ENCODE measurements around the gene CHMP1B.

The CHMP1B gene

DNA sequence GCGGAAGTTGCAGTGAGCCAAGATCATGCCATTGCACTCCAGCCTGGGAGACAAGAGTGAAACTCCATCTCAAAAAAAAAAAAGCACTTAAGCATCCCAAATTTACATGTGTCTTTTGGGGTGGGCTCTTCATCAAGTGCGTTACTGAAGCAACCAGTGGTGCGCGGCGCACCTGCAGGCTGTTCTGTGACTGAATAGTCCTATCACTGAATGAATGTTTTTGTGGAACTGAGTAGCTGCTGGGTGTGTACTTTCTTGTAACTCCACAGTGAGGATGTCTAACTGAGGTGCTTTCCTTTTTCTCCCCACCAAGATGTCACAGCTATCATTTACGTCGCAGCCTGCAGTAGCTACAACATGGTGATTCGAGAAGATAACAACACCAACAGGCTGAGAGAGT lies 17.0 kb downstream of the CHMP1B start:
- 0 out of 2 replicates have a peak, but pooled peaks cover 2% of the 10 kb centered on the region for H3K36me3 ChIP-seq (ENCODE audit: control insufficient read depth, insufficient read depth, low read length)
- H3K27me3 ChIP-seq (ENCODE audit: control insufficient read depth, insufficient read depth, low read length) = no peaks in the 10 kb centered on the region
- H3K27ac ChIP-seq (ENCODE audit: low read depth, low read length) = no peak overlapping the region
- H3K4me3 ChIP-seq (ENCODE audit: low read depth, low read length) = no peak overlapping the region
- H3K4me1 ChIP-seq (ENCODE audit: control insufficient read depth, insufficient read depth, low read length) = peaks cover 6% of the 10 kb centered on the region
- no peak overlapping the region for H3K9ac ChIP-seq (ENCODE audit: low read depth, low read length)
- no peaks in the 10 kb centered on the region for H3K9me3 ChIP-seq (ENCODE audit: control insufficient read depth, insufficient read depth, low read length)

DNA sequence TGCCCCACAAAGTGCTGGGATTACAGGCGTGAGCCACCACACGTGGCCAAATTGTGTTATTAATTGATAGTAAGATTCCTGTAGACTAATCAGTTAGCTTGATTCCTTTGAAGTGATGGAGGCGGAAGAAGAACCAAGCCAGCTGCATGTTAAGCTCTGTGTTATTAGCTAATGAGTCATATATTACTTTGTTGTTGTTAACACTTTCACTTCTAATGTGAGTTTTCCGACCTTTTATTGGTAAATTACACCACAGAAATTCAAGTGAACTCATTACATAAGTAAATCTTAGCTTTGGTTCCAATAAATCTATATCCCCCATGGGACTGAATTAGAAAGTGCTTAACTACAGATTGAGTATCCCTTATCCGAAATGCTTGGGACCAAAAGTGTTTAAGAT lies 20.3 kb downstream of the CHMP1B start:
- no peak overlapping the region for H3K9ac ChIP-seq (ENCODE audit: low read depth, low read length)
- 0 out of 2 replicates have a peak, but pooled peaks cover 2% of the 10 kb centered on the region for H3K36me3 ChIP-seq (ENCODE audit: control insufficient read depth, insufficient read depth, low read length)
- no peaks in the 10 kb centered on the region for H3K9me3 ChIP-seq (ENCODE audit: control insufficient read depth, insufficient read depth, low read length)
- no peak overlapping the region for H3K27ac ChIP-seq (ENCODE audit: low read depth, low read length)
- H3K4me3 ChIP-seq (ENCODE audit: low read depth, low read length) = no peak overlapping the region
- H3K4me1 ChIP-seq (ENCODE audit: control insufficient read depth, insufficient read depth, low read length) = peaks cover 6% of the 10 kb centered on the region
- H3K27me3 ChIP-seq (ENCODE audit: control insufficient read depth, insufficient read depth, low read length) = no peaks in the 10 kb centered on the region

DNA sequence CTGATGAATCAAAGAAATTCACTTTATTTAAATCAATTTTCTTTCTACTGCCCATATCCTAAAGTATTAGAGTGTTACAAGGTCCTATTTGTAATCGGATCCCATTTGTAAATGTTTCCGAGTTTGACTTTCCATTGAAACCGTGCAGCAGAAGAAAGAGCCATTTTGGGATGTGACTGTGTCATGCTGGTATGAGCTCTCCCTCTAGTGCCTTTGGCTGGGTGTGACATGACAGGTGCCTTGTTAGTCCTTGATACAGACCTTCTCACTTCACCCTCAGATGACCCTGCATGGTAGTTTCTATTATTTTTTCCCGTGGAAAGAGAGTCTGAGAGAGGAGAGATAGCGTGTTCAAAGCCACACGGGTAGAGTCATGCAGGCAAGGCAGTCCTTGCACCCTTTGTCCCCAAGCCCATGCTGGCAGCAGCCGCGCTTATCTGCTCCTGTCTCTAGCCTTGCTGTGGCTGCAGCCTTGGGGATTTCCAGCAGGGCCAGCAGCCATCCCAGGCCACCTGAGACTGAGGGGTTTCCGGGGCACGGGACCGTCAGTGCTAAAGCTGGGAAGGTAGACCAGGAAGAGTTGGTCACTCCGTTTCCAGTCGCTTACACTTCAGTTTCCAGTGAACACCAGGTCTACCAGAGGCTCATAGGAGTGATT lies 21.4 kb downstream of the CHMP1B start:
- Histone ChIP-seq H3K27ac (ENCODE audit: low read depth, low read length) (no peak overlapping the region), H3K4me3 (ENCODE audit: low read depth, low read length) (no peak overlapping the region), H3K27me3 (ENCODE audit: control insufficient read depth, insufficient read depth, low read length) (no peaks in the 10 kb centered on the region), H3K9me3 (ENCODE audit: control insufficient read depth, insufficient read depth, low read length) (no peaks in the 10 kb centered on the region), H3K9ac (ENCODE audit: low read depth, low read length) (no peak overlapping the region), H3K4me1 (ENCODE audit: control insufficient read depth, insufficient read depth, low read length) (peaks cover 9% of the 10 kb centered on the region), H3K36me3 (ENCODE audit: control insufficient read depth, insufficient read depth, low read length) (0 out of 2 replicates have a peak, but pooled peaks cover 2% of the 10 kb centered on the region)

DNA sequence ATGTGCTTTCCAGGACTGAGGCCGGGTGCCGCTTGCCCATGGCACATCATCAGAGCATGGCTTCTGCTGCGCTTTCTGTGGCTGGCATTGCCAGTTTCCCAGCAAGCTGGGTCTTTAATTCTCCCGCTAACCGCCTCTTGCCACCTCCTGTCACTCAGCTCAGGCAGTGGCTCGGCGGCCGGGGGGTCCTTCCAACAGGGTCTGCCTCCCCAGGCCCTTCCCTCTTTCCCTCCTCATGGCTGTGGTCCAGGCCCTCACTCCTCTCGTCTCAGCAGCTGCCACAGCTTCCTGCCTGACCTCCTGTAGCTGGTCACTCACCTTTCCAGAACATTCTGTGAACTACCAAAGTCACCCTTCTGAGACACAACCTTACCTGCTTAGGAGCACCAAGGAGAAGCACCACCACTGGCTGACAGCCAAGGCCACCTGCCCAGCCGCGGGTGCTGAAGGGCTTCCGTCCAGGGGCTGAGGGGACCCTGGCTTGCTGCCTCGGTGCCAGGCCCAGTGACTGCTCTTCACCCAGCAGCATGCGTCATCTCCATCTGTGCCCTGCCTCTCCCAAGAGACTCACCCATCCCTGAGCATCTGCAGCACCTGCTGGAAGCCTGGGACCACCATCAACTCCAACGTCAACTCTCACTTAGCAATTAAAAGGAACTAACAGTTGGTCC lies 22.6 kb downstream of the CHMP1B start:
- Histone ChIP-seq H3K4me3 (ENCODE audit: low read depth, low read length) (no peak overlapping the region), H3K27ac (ENCODE audit: low read depth, low read length) (no peak overlapping the region)

DNA sequence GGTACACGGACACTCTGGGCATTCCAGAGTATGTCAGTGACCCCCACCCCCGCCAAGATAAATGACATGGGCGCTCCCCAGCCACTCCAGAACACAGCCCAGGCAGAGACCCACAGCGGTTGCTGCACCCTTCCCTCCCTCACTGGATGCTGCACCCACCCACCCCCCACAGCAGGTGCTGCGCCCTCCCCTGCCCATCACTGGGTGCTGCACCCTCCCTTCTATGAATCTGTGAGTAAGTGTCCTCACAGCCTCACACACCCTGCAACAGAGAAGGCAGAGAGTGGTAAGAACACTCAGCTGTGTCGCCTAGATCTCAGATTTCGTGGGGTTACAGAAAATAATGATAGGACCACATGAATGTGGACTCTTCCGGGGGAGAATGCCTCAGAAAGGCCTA lies 23.5 kb downstream of the CHMP1B start:
- no peaks in the 10 kb centered on the region for H3K36me3 ChIP-seq (ENCODE audit: control insufficient read depth, insufficient read depth, low read length)
- no peak overlapping the region for H3K9ac ChIP-seq (ENCODE audit: low read depth, low read length)
- peaks cover 8% of the 10 kb centered on the region; the same call in 1 of the 2 replicates for H3K4me1 ChIP-seq (ENCODE audit: control insufficient read depth, insufficient read depth, low read length)
- no peaks in the 10 kb centered on the region for H3K27me3 ChIP-seq (ENCODE audit: control insufficient read depth, insufficient read depth, low read length)
- H3K4me3 ChIP-seq (ENCODE audit: low read depth, low read length) = no peak overlapping the region
- H3K9me3 ChIP-seq (ENCODE audit: control insufficient read depth, insufficient read depth, low read length) = no peaks in the 10 kb centered on the region
- H3K27ac ChIP-seq (ENCODE audit: low read depth, low read length) = no peak overlapping the region

More for the DNA sequence above, 22.6 kb downstream of the CHMP1B start:
- H3K27me3 ChIP-seq (ENCODE audit: control insufficient read depth, insufficient read depth, low read length) = no peaks in the 10 kb centered on the region
- no peaks in the 10 kb centered on the region for H3K9me3 ChIP-seq (ENCODE audit: control insufficient read depth, insufficient read depth, low read length)
- peaks cover 8% of the 10 kb centered on the region; the same call in 1 of the 2 replicates for H3K4me1 ChIP-seq (ENCODE audit: control insufficient read depth, insufficient read depth, low read length)
- no peak overlapping the region for H3K9ac ChIP-seq (ENCODE audit: low read depth, low read length)
- H3K36me3 ChIP-seq (ENCODE audit: control insufficient read depth, insufficient read depth, low read length) = 0 out of 2 replicates have a peak, but pooled peaks cover under 1% of the 10 kb centered on the region

DNA sequence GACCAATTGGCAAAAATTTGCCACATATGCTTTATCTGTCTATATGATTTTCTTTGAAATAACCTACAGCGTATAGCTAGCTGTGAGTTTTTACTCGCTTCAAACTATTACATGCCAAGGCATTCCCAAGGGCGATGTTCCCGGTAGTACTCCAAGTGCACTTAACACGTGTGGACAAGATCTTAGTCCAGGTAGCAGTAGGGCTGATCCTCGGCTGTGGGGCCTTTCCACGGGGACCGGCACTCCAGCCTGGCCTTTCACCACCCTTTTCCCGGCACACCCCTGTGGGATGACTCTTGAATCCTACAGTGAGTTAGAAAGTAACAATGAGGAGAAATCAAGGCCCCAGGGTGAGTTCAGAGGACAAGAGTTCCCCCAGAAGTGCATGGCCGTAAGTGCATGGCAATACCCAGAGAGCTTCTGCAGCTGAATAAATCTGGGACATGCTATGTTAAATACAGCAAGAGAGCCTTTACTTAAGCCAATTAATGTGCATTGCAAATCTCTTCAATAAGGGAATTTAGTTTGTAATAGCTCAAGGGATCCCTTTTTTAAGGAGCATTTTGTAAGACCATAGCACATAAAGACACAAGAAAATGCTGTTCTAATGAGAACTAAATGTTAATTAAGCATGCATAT lies 26.4 kb downstream of the CHMP1B start:
- Histone ChIP-seq H3K9ac (ENCODE audit: low read depth, low read length) (no peak overlapping the region), H3K27me3 (ENCODE audit: control insufficient read depth, insufficient read depth, low read length) (no peaks in the 10 kb centered on the region), H3K27ac (ENCODE audit: low read depth, low read length) (no peak overlapping the region), H3K36me3 (ENCODE audit: control insufficient read depth, insufficient read depth, low read length) (no peaks in the 10 kb centered on the region), H3K9me3 (ENCODE audit: control insufficient read depth, insufficient read depth, low read length) (no peaks in the 10 kb centered on the region), H3K4me3 (ENCODE audit: low read depth, low read length) (no peak overlapping the region), H3K4me1 (ENCODE audit: control insufficient read depth, insufficient read depth, low read length) (peaks cover 8% of the 10 kb centered on the region; the same call in 1 of the 2 replicates)

DNA sequence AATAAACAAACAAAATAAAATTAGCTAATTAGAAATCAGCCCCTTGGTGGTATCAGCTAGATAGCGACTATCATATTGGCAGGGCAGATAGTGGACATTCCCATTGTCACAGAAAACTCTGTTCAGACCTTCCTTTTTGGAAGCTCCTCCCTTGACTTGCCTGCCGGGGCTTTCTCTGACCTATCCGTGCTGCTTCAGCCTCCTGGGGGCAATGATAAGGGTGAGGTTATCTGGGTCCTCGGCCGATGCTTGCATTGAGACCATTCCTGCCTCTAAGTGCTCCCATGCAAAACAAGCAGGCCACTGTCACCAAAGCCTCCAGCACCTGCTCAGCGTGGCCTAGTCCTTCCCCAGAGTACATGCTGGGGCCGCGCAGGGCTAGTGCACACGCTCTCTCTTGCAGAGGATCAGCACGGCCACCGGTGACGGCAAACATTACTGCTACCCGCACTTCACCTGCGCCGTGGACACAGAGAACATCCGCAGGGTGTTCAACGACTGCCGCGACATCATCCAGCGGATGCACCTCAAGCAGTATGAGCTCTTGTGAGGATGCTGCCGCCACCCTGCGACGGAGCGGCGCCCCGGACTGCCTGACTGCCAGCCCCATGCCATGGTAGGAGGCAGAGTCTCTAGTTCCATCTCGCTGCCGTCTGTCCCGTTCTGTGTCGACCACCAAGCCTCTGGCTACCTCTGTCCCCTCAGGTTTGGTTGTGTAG lies 29.5 kb downstream of the CHMP1B start:
- H3K4me3 ChIP-seq (ENCODE audit: low read depth, low read length) = no peak overlapping the region

DNA sequence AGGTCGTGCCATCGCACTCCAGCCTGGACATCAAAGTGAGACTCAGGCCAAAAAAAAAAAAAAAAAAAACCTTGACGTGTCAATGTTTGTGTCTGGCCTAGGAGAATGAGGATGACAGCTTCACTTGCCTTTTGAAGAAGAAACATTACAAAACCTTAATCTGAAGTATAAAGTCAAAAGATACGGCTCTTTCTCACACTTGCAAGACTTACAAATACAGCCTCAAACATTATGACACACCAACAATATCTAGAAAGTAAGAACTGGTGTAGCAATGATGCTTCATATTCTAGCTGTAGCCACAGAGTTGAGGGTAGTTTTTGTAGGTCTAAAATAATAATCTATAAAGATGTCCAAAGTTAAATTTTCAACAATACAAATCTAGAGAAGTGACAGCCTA lies 31.4 kb downstream of the CHMP1B start:
- no peak overlapping the region for H3K27ac ChIP-seq (ENCODE audit: low read depth, low read length)
- no peaks in the 10 kb centered on the region for H3K9me3 ChIP-seq (ENCODE audit: control insufficient read depth, insufficient read depth, low read length)
- H3K27me3 ChIP-seq (ENCODE audit: control insufficient read depth, insufficient read depth, low read length) = no peaks in the 10 kb centered on the region
- peaks cover 11% of the 10 kb centered on the region for H3K36me3 ChIP-seq (ENCODE audit: control insufficient read depth, insufficient read depth, low read length)
- H3K4me3 ChIP-seq (ENCODE audit: low read depth, low read length) = no peak overlapping the region
- H3K4me1 ChIP-seq (ENCODE audit: control insufficient read depth, insufficient read depth, low read length) = peaks cover 8% of the 10 kb centered on the region; the same call in 1 of the 2 replicates
- H3K9ac ChIP-seq (ENCODE audit: low read depth, low read length) = no peak overlapping the region

More for the DNA sequence above, 29.5 kb downstream of the CHMP1B start:
- H3K4me1 ChIP-seq (ENCODE audit: control insufficient read depth, insufficient read depth, low read length) = peaks cover 8% of the 10 kb centered on the region; the same call in 1 of the 2 replicates
- H3K27ac ChIP-seq (ENCODE audit: low read depth, low read length) = no peak overlapping the region
- H3K9me3 ChIP-seq (ENCODE audit: control insufficient read depth, insufficient read depth, low read length) = no peaks in the 10 kb centered on the region
- H3K36me3 ChIP-seq (ENCODE audit: control insufficient read depth, insufficient read depth, low read length) = peaks cover 11% of the 10 kb centered on the region
- H3K27me3 ChIP-seq (ENCODE audit: control insufficient read depth, insufficient read depth, low read length) = no peaks in the 10 kb centered on the region
- no peak overlapping the region for H3K9ac ChIP-seq (ENCODE audit: low read depth, low read length)

DNA sequence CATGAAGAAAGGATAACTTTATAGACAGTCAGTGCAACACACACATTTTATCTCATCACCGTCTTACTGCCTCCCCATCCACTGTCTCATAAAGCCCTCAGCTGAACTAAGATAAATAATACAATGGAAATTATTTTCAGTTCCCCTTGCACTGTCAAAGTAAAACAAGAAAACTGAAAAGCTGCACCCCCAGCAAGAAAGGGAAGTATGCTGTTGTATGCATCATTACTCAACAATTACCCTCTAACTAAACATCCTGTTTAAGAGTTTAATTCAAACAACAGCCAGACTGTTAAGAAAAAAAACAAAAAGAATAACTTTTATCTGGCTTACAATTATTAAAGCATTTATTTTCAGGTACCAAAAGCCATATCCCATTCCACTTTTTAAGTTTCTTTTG lies 31.9 kb downstream of the CHMP1B start:
- Histone ChIP-seq H3K27ac (ENCODE audit: low read depth, low read length) (no peak overlapping the region), H3K27me3 (ENCODE audit: control insufficient read depth, insufficient read depth, low read length) (no peaks in the 10 kb centered on the region), H3K4me3 (ENCODE audit: low read depth, low read length) (no peak overlapping the region)

DNA sequence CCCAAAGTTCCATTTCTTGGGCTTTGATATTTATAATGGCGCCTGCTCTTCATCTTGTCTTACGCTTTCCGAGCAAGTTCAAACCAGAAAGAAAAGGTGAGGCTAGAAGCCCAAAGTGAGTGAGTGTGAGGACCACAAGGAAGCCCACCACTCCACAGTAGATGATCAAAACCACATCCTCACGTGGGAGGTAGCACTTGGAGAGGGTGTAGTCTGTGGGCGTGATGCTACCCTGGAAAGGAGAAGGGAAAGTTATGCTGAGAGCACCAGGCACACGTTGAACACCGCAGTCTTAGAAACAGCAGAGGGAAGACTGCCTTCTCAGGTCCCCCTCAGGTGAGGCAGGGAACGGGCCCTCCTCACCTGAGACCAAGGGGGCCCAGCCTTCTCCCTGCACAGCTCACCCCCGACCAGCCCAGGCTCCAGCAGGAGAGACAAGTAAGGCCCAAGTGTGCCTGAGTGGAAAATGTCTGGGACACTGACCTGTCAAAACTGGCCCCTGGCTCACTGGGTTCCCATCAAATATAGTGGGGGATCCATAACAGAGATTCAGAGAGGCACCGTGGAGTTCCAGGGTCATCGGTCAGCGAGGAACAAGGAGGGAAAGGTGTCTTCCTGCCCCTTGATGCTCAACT lies 33.3 kb downstream of the CHMP1B start:
- H3K4me1 ChIP-seq (ENCODE audit: control insufficient read depth, insufficient read depth, low read length) = 0 out of 2 replicates have a peak, but pooled peaks cover 3% of the 10 kb centered on the region
- H3K36me3 ChIP-seq (ENCODE audit: control insufficient read depth, insufficient read depth, low read length) = peaks cover 23% of the 10 kb centered on the region
- no peak overlapping the region for H3K27ac ChIP-seq (ENCODE audit: low read depth, low read length)
- H3K9me3 ChIP-seq (ENCODE audit: control insufficient read depth, insufficient read depth, low read length) = no peaks in the 10 kb centered on the region
- H3K9ac ChIP-seq (ENCODE audit: low read depth, low read length) = no peak overlapping the region
- no peak overlapping the region for H3K4me3 ChIP-seq (ENCODE audit: low read depth, low read length)
- H3K27me3 ChIP-seq (ENCODE audit: control insufficient read depth, insufficient read depth, low read length) = no peaks in the 10 kb centered on the region

More for the DNA sequence above, 31.9 kb downstream of the CHMP1B start:
- H3K36me3 ChIP-seq (ENCODE audit: control insufficient read depth, insufficient read depth, low read length) = peaks cover 15% of the 10 kb centered on the region
- 0 out of 2 replicates have a peak, but pooled peaks cover 3% of the 10 kb centered on the region for H3K4me1 ChIP-seq (ENCODE audit: control insufficient read depth, insufficient read depth, low read length)
- no peaks in the 10 kb centered on the region for H3K9me3 ChIP-seq (ENCODE audit: control insufficient read depth, insufficient read depth, low read length)
- H3K9ac ChIP-seq (ENCODE audit: low read depth, low read length) = no peak overlapping the region

Measured in HUES48 (cell line).